ENCODE results near the gene SNX21. TPM values are rescaled to one million over a fixed set of nuclear protein-coding genes. Genes with fewer than 3 reads are reported as not detected.
"Not testable (repeated sequence)": the region's sequence is repeated elsewhere in the genome, so short reads cannot be mapped to it uniquely, and the experiment has no call there.

Gene SNX21
- total and polyA plus RNA-seq, 12 donors: 15.4 to 27.0 (median 18.5) TPM

GRCh38 chr20:45827712-45828111 is 5.9 kb upstream of the SNX21 start:
- Histone ChIP-seq H3K4me3 (no peak overlapping the region), H3K4me1 (peaks cover 3 to 42% (median 28%) of the 10 kb centered on the region in 9 donors), H3K27me3 (peaks cover under 1 to 21% (median 17%) of the 10 kb centered on the region in 7 donors), H3K27ac (peak overlapping the region in 1 of 10 donors; percentile 24), H3K36me3 (no peaks in the 10 kb centered on the region), H3K9me3 (no peaks in the 10 kb centered on the region)
- intact Hi-C loops (cut with DNase I): loop anchor here in 5 of 10 donors (10.0 kb wide), 2 partner anchors 107 to 137 kb away; partner anchors contain the start of gene PCIF1 (in 1 of the 5)
- 76 to 91% methylated on average over 6 of the region's 6 CpGs for WGBS, 2 donors
- DNase-seq: no peak
- no peak for TF ChIP-seq CTCF (IDR thresholded peaks at IDR 0.05)
- no peak for ATAC-seq

GRCh38 chr20:45828589-45828988 is 5.0 kb upstream of the SNX21 start:
- peaks cover 0 to 42% (median 29%) of the 10 kb centered on the region in 9 donors for H3K4me1 ChIP-seq
- intact Hi-C loops (cut with DNase I): loop anchor here in 5 of 10 donors (10.0 kb wide), 2 partner anchors 106 to 136 kb away; partner anchors contain the start of gene PCIF1 (in 1 of the 5)

GRCh38 chr20:45829673-45830106 is 3.9 kb upstream of the SNX21 start:
- H3K27ac ChIP-seq, H3K36me3 ChIP-seq, H3K4me3 ChIP-seq, ATAC-seq, H3K9me3 ChIP-seq, H3K27me3 ChIP-seq, DNase-seq: not testable (repeated sequence)
- 88 to 89% methylated on average over 4 of the region's 4 CpGs for WGBS, 2 donors
- H3K4me1 ChIP-seq: peaks cover 2 to 40% (median 25%) of the 10 kb centered on the region in 9 donors
- intact Hi-C loops (cut with DNase I): loop anchor here in 8 of 10 donors (10.0 kb wide), 4 partner anchors 55 to 145 kb away; partner anchors contain the start of genes PCIF1 (in 1 of the 8), SPATA25 (in 1 of the 8), ZNF335 (in 1 of the 8) and ZSWIM1 (in 1 of the 8)

More at GRCh38 chr20:45828589-45828988, 5.0 kb upstream of the SNX21 start:
- H3K27ac ChIP-seq: peak overlapping the region in 5 of 10 donors; percentile 6 to 37 (median 25)
- ATAC-seq (no peak), DNase-seq (no peak)
- H3K4me3 ChIP-seq: no peak overlapping the region
- peaks cover 0 to 12% (median 8%) of the 10 kb centered on the region in 7 donors for H3K27me3 ChIP-seq
- H3K36me3 ChIP-seq: no peaks in the 10 kb centered on the region
- no peak for TF ChIP-seq CTCF (IDR thresholded peaks at IDR 0.05)
- WGBS, 2 donors: 29 to 34% methylated on average over 2 of the region's 2 CpGs
- H3K9me3 ChIP-seq: no peaks in the 10 kb centered on the region

GRCh38 chr20:45832619-45833018 is 980 bp upstream of the SNX21 start:
- no peak for ATAC-seq
- WGBS, 2 donors: 88 to 96% methylated on average over 4 of the region's 4 CpGs
- Histone ChIP-seq H3K9me3 (no peaks in the 10 kb centered on the region), H3K36me3 (peaks cover 0 to 22% (median 0%) of the 10 kb centered on the region in 9 donors), H3K27me3 (no peaks in the 10 kb centered on the region), H3K4me3 (peak overlapping the region in 4 of 10 donors; percentile 73 to 90 (median 79)), H3K4me1 (peaks cover 7 to 57% (median 39%) of the 10 kb centered on the region in 9 donors), H3K27ac (peak overlapping the region; percentile 78 to 99 (median 95))
- DNase-seq: no peak
- no peak for TF ChIP-seq CTCF (IDR thresholded peaks at IDR 0.05)
- intact Hi-C loops (cut with DNase I): loop anchor here in 3 of 10 donors (10.0 kb wide), 3 partner anchors 52 to 142 kb away; partner anchors contain the start of genes SPATA25 (in 1 of the 3), ZNF335 (in 1 of the 3) and ZSWIM1 (in 1 of the 3)

All from heart right ventricle (tissue), 16 donors.